ENCODE results near the gene QRFP.

The QRFP gene

DNA sequence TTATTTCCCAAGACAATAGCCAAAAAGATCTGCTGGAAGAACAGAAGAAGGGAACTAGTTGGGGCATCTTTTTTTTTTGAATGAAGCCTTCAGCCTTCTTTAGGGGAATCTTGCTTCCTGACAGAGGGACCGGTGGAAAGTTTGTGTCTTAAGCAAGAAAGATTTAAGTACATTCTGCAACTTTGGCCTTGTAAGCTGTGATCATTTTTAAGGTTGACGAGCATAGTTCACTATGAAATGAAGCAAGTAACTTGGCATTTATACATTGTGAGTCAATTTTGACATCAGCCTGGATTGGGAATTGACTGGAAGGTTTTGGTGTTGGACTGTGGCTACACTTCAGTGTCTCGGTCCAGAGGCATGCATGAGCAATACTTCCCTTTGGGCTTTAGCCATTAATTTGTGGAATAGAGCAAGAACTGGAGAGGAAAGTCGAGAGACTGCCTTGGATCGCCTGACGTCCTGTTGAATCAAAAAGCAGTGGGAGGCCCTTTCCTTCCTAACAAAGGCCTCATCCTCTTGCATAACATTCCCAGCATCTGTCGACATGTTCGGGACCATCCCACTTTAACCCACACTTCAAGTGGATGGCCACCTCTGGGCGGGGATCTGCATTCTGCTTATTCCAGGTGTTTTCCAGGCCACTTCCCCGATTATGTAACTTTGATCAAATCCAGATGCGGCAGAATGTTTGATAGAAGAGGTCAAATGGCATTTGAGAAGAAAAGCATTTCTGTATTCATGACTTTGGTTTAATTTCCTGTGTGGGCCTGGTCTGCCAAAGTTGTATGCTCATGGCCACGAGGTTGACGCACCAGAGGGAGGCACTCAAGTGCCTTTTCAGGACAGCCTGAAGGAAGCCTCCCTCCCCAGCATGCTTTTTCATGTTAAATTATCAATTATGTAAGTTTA is 49.0 kb downstream of the QRFP start:
- no peak for DNase-seq

DNA sequence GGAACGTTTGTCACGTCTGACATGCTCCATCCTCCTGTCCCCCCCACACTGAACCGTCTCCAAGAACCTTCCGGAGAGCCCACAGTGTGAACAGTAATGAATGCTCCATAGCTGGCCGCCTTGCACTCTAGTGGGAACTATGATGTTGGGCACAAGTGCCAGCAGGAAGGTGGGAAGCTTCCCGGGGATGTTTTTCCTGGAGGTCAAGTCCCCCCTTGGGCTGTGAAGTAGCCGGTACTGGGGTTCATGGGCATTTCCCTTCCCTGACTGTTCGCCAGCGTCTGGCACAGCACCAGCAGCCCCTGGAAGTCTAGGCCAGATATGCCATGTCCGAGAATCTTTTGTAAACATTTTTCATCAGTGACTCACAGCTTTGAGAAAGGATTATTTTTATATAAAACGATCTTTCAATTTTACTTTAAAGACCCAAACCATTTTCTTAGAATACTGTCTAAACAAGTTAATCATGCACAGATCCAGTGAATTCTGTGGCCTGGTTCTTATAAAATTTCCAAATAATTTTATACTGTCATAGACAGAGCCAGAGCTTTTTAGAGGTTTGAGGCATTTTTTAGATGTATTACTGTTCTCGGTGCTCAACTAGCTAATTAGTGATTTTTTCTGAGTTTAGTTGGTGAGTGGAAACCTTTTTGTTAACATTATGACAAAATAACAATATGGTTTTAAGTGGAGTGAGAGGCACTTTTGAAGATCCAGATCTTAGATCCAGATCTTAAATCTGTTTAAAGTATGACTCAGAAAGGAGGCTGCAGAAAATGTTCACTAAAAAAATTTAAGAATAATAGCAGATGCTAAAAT is 49.9 kb downstream of the QRFP start:
- DNase-seq = no peak

DNA sequence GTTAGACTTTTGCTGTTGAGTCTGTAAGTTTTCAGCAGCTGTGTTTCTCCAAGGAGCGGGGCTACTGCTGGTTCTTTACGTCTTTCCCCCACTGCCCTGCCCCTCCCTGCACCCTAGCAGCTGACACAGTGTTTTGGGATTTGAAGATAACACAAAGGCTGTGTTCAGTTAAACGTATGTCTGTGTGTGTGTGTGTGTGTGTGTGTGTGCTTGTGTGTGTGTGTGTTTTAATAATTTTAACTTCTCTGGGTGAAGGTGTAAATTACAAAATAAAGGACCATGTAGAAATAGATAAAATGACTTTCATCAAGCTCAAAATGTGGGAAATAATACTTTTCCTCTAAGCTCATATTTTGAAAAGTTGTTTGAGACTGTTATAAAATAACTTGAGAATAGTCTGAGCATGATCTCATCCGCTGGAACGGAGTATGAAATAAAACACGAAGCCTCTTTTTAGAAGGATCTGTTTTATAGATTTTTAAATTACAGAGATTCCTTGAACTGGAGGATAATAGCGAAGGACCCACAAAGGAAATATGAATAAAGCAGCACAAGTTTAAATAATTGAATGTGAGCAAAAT is 50.6 kb downstream of the QRFP start:
- peak; percentile 88 for DNase-seq

DNA sequence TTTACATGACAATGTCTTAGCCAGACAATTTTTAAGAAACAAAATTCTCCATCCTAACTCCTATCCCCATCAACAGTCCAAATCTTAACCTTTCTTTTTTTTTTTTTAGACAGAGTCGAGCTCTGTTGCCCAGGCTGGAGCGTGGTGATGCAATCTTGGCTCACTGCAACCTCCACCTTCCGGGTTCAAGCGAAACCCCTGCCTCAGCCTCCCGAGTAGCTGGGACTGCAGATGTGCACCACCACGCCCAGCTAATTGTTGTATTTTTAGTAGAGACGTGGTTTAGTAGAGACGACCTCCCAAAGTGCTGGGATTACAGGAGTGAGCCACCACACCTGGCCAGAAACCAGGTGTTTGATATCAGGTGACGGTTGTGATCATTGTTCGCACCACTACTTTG is 51.4 kb downstream of the QRFP start:
- DNase-seq = no peak

DNA sequence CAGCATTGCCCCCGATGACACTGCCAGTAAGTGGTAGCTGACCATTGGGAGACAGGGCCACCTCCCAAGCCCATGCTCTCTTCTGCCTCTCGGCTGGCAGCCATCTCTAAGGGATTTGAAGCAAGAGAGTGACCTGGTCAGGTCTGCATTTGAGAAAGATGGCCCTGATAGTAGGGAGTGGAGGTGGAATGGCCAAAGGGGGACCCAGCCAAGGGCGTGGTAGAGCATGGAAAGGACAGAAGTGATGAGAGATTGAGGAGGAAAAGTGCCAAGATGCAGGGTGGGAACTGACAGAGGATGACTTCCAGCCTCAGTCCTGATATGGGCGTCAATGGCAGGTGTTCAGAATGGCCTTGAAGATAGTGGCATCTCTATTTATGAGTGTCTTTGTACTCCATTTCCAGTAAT is 52.6 kb downstream of the QRFP start:
- peak; percentile 52 for DNase-seq

- DNase-seq = peak; percentile 41
Observed at GRCh38 chr9:130843049-130843908, 53.3 kb downstream of the QRFP start.
